Dermis microvascular lymphatic vessel endothelial cell (primary cell): ENCODE results near the gene IRGQ. TPM values are rescaled to one million over a fixed set of nuclear protein-coding genes. Genes with fewer than 3 reads are reported as not detected.
"Not testable (repeated sequence)": the region's sequence is repeated elsewhere in the genome, so short reads cannot be mapped to it uniquely, and the experiment has no call there.

Experiments used
- DNase-seq, 2 donors: peaks; one replicate each; pipeline versions ENCODE4 v3.0.0 to v3.0.0-alpha.2; 2010; ENCODE audit warnings: low read depth in 2 of 2
- total RNA-seq: library from RNA; depleted of rRNA; stranded (reverse); fragments of >200 nt; gene quantifications from 2 replicates; pipeline ENCODE4 v1.2.1, GENCODE V29; 2014

Gene IRGQ
- total RNA-seq, 1 donor from 2014 or later = 18.5 TPM

GRCh38 chr19:43598445-43599240 lies 2.7 kb upstream of the IRGQ start:
- DNase-seq = no peak

- no peak for DNase-seq
Observed at GRCh38 chr19:43597876-43598275, 1.9 kb upstream of the IRGQ start.

DNA sequence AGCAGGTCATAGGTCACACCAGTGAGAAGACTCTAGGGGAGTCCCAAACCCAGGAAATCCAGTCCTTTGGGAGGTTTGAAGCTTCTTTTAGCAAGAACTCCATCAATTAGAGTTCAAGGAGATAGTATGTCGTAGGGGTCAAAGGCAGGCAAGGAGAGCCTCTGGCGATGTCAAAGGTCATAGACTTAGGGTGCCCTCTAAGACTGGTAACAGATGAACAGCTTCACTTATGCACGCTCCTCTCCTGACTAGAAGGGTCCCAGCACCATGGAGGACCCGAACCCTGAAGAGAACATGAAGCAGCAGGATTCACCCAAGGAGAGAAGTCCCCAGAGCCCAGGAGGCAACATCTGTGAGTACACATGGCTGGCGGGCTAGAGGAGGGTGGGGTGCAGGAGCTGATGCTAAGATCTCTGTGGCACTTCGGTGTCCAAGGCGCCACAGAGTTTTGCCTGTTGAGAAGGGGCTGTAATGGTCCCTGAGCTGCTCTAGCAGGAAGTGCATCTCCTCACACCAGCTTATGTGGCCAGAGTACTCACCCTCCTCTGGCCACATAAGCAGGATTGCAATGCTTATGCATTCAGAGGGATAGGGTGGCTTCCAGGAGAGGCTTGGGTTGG lies 1.0 kb upstream of the IRGQ start:
- DNase-seq = peak in 1 of 2 donors; percentile 7

- no peak for DNase-seq
Observed at GRCh38 chr19:43595605-43595998, 332 bp downstream of the IRGQ start.

GRCh38 chr19:43594710-43595604 lies 977 bp downstream of the IRGQ start:
- peak; percentile 60 to 81 for DNase-seq

GRCh38 chr19:43594081-43594697 lies 1.7 kb downstream of the IRGQ start:
- DNase-seq = no peak

DNA sequence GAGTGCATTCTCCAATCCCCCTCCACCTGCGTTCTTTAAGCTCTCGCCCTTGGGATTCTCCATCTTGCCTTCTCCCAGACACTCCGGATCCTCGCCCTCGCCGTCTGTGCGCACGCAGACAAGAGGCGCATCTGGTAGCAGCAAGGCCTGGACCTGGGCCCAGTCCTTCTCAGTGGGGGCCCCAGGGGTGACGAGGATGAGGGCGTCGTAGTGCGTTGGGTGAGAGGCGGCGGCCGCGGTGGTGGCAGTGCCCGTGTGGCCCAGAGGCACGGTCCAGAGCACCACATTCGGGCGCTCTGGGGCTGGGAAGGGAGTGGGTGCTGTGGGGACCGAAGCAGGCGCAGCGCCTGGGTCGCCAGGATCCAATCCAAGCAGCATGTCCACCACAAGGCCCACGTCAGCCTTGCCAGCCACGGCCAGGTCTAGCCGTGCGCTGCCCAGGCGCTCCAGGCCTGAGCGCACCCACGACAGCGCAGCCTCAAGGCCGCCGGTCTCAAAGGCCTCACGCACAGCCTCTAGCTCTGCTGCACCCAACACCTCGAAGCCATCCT lies 3.1 kb downstream of the IRGQ start:
- no peak for DNase-seq

GRCh38 chr19:43591904-43592772 lies 3.8 kb downstream of the IRGQ start:
- no peak for DNase-seq

- no peak for DNase-seq
Observed at GRCh38 chr19:43589678-43590077, 6.3 kb downstream of the IRGQ start.

DNA sequence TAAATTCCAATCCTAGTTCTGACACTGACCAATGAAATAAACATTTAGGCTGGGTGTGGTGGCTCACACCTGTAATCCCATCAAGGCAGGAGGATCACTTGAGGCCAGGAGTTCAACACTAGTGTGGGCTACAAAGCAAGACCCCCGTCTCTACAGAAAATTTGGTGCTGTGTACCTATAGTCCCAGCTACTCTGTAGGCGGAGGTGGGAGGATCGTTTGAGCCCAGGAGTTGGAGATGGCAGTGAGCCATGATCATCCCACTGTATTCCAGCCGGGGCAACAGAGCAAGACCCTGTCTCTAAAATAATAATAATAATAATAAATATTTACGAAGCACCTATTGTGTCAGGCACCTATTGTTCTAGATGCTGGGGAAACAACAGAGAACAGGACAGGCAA lies 6.7 kb downstream of the IRGQ start:
- no peak for DNase-seq

DNA sequence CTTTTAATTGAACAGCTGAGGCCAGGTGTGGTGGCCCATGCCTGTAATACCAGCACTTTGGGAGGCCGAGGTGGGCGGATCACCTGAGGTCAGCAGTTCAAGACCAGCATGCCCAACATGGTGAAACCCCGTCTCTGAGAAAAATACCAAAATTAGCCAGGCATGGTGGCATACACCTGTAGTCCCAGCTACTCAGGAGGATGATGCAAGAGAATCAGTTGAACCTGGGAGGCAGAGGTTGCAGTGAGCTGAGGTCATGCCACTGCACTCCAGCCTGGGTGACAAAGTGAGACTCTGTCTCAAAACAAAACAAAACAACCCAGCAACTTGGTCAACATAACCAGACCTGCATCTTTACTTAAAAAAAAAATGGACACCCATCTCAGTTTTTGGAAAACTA lies 8.9 kb downstream of the IRGQ start:
- DNase-seq = not testable (repeated sequence)

DNA sequence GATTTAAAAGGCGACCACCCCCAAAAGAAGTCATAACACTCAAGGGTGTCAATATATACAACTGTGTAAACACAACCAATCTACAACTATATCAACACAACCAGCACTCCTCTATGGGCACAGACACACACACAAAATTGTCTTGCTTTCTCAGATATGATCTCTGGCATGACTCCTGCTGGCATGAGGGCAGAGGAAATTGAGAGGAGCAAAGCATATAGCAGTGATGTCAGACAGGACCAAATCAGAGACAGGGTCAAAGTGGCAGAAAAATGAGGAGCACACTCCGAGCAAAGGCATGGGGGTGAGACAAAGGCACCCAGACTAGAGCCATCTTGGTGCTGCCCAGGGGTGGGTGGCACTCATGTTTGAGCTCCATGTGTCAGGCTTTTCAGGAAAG lies 9.6 kb downstream of the IRGQ start:
- no peak for DNase-seq

GRCh38 chr19:43584484-43584883 lies 11.4 kb downstream of the IRGQ start:
- no peak for DNase-seq

GRCh38 chr19:43582495-43582894 lies 13.4 kb downstream of the IRGQ start:
- DNase-seq = no peak

GRCh38 chr19:43581467-43581866 lies 14.5 kb downstream of the IRGQ start:
- DNase-seq = no peak

DNA sequence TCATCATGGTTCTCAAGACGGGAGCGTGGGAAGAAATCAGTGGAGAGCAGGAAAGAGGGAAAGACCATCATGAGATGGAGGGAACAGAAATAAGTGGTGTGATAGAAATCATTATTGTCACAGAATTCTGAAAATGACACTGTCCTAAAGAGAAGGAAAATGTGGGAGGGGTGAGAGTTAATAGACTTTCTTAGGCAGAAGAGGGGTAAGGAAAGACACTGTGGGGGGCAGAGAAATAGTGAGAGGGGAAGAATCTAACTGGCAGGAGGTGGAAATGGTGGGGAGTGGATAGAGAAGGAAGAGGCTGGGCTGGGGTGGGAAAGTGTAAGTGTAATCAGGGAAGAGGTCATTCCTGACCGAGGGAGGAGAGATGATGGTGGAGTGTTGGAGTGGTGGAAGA lies 17.1 kb downstream of the IRGQ start:
- DNase-seq = no peak

GRCh38 chr19:43575955-43576878 lies 19.7 kb downstream of the IRGQ start:
- no peak for DNase-seq

GRCh38 chr19:43575156-43575950 lies 20.6 kb downstream of the IRGQ start, which contains the start of the genes PINLYP and XRCC1:
PINLYP (plus strand) TSS chr19:43575801; CDS start chr19:43577192, 1,391 bp downstream.
XRCC1 (minus strand) TSS chr19:43575527; CDS start chr19:43575458, 69 bp downstream.
- peak; percentile 97 to 99 for DNase-seq
